Measurements from ENCODE around the gene PNMA8B. TPM values are rescaled to one million over a fixed set of nuclear protein-coding genes. Genes with fewer than 3 reads are reported as not detected.
A peak's percentile ranks its signal among the peaks of the same experiment; 100 is the strongest.

Gene PNMA8B
- polyA plus RNA-seq, 1 of the 3 experiments (the other 2 are of a cell fraction) = 0.92 TPM

DNA sequence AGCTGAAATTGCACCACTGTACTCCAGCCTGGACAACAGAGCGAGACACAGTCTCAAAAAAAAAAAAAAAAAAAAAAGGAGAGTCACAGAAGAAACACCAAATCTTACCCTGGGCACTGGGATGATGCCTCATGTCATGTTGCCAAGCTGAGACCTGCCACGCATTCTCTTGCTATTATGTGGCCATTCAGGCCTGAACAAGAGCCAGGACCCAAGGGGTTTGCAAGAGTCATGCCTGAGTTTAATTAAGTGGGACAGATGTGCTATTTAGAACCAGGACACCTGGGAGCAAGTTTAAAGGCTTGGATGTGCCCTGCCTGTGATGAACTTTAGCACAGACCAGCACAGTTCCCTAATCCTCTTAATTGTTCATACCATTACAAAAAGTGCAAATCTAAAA, 34.1 kb downstream of the PNMA8B start:
- Histone ChIP-seq H3K4me3 (ENCODE audit: low read depth in 2 of 2, low read length in 1 of 2) (no peak overlapping the region), H3F3A (replicated peaks; ENCODE audit: insufficient read depth) (peaks cover 13% of the 10 kb centered on the region), H3K4me1 (ENCODE audit: control insufficient read depth in 1 of 2, insufficient read depth in 2 of 2, low read depth in 1 of 2, low read length in 1 of 2) (peaks cover 0 to 4% of the 10 kb centered on the region in 2 experiments; a peak in 2 of 4 replicates), H3K4me2 (no peak overlapping the region), H3K36me3 (replicated peaks in 1 of 2; ENCODE audit: control insufficient read depth in 1 of 2, insufficient read depth in 2 of 2, low read length in 1 of 2) (no peaks in the 10 kb centered on the region), H3K9me2 (no peaks in the 10 kb centered on the region), H4K20me1 (ENCODE audit: insufficient read depth) (no peaks in the 10 kb centered on the region), H3K9me3 (no peaks in the 10 kb centered on the region), H3K27ac (ENCODE audit: low read depth in 2 of 2, low read length in 1 of 2) (no peak overlapping the region), H2AFZ (ENCODE audit: low read depth) (no peak overlapping the region), H3K9ac (no peak overlapping the region), H3K27me3 (ENCODE audit: insufficient read depth) (no peaks in the 10 kb centered on the region), H3K79me2 (ENCODE audit: insufficient read depth) (no peaks in the 10 kb centered on the region)
- TF ChIP-seq SMC3 (IDR thresholded peaks at IDR 0.05; ENCODE audit: low read depth, low read length) (no peak), TCF12 (IDR thresholded peaks at IDR 0.05) (peak; percentile 63; the same call in 1 of the 2 replicates), NFIC (IDR thresholded peaks at IDR 0.05; ENCODE audit: borderline replicate concordance) (peak; percentile 37; the same call in 1 of the 2 replicates), RAD21 (IDR thresholded peaks at IDR 0.05; ENCODE audit: low read length) (no peak), RXRA (IDR thresholded peaks at IDR 0.05; ENCODE audit: borderline replicate concordance, low read depth) (no peak), EZH2phosphoT487 (IDR thresholded peaks at IDR 0.05; ENCODE audit: borderline replicate concordance, low read depth) (no peak)
- TF ChIP-seq, protein P1, sequence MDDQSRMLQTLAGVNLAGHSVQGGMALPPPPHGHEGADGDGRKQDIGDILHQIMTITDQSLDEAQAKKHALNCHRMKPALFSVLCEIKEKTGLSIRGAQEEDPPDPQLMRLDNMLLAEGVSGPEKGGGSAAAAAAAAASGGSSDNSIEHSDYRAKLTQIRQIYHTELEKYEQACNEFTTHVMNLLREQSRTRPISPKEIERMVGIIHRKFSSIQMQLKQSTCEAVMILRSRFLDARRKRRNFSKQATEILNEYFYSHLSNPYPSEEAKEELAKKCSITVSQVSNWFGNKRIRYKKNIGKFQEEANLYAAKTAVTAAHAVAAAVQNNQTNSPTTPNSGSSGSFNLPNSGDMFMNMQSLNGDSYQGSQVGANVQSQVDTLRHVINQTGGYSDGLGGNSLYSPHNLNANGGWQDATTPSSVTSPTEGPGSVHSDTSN (IDR thresholded peaks at IDR 0.05) = peak; percentile 64; the same call in 1 of the 2 replicates
- 89% methylated on average over 2 of the region's 2 CpGs for WGBS (ENCODE audit: low lambda C conversion rate)
- ChIA-PET POLR2A (no interaction called here), CTCF (interaction anchor here (0.9 to 2.3 kb wide), 5 partner anchors 9 to 66 kb away, joined by 3 to 9 read pairs (median 5); no protein-coding TSS in a partner anchor)
- DNase-seq = no peak

DNA sequence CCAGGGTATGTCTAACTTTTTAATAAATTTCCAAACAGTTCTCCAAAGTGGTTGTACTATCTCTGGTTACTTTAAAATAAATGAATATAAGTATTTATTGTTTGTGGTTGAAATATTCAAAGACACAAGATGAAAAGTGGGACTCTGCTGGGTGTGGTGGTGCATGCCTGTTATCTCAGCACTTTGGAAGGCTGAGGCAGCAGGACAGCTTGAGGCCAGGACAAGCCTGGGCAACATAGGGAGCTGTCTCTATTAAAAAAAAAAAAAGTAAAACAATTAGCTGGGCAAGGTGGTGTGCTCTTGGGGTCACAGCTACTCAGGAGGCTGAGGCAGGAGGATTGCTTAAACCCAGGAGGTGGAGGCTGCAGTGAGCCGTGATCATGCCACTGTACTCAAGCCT, 34.7 kb downstream of the PNMA8B start:
- POLR2A ChIA-PET = no interaction called here
- H3K9ac ChIP-seq = no peak overlapping the region
- H3K9me3 ChIP-seq = no peaks in the 10 kb centered on the region
- DNase-seq = no peak
- H3K9me2 ChIP-seq = no peaks in the 10 kb centered on the region
- H3K36me3 ChIP-seq (replicated peaks in 1 of 2; ENCODE audit: control insufficient read depth in 1 of 2, insufficient read depth in 2 of 2, low read length in 1 of 2) = no peaks in the 10 kb centered on the region
- H4K20me1 ChIP-seq (ENCODE audit: insufficient read depth) = no peaks in the 10 kb centered on the region
- 91% methylated on average over 1 of the region's 1 CpG for WGBS (ENCODE audit: low lambda C conversion rate)
- H3K27ac ChIP-seq (ENCODE audit: low read depth in 2 of 2, low read length in 1 of 2) = no peak overlapping the region
- H3K4me2 ChIP-seq = no peak overlapping the region
- H2AFZ ChIP-seq (ENCODE audit: low read depth) = no peak overlapping the region
- H3K79me2 ChIP-seq (ENCODE audit: insufficient read depth) = no peaks in the 10 kb centered on the region
- peaks cover 7% of the 10 kb centered on the region for H3F3A ChIP-seq (replicated peaks; ENCODE audit: insufficient read depth)
- H3K4me1 ChIP-seq (ENCODE audit: control insufficient read depth in 1 of 2, insufficient read depth in 2 of 2, low read depth in 1 of 2, low read length in 1 of 2) = no peaks in the 10 kb centered on the region; a peak in 1 of 4 replicates
- TF ChIP-seq SIN3A (IDR thresholded peaks at IDR 0.05; ENCODE audit: borderline replicate concordance, low read depth, low read length) (no peak), SMC3 (IDR thresholded peaks at IDR 0.05; ENCODE audit: low read depth, low read length) (no peak), RFX5 (IDR thresholded peaks at IDR 0.05; ENCODE audit: low read length) (no peak), FOSL2 (IDR thresholded peaks at IDR 0.05; ENCODE audit: borderline replicate concordance, low read depth) (no peak), GABPA (IDR thresholded peaks at IDR 0.05; ENCODE audit: low read depth) (no peak), NFIC (IDR thresholded peaks at IDR 0.05; ENCODE audit: borderline replicate concordance) (no peak)
- TF ChIP-seq, protein P2, sequence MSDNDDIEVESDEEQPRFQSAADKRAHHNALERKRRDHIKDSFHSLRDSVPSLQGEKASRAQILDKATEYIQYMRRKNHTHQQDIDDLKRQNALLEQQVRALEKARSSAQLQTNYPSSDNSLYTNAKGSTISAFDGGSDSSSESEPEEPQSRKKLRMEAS (IDR thresholded peaks at IDR 0.05; ENCODE audit: low read depth) = no peak
- no peak overlapping the region for H3K4me3 ChIP-seq (ENCODE audit: low read depth in 2 of 2, low read length in 1 of 2)
- no peaks in the 10 kb centered on the region for H3K27me3 ChIP-seq (ENCODE audit: insufficient read depth)
- CTCF ChIA-PET = interaction anchor here (1.0 to 2.3 kb wide), 3 partner anchors 9 to 27 kb away, joined by 3 to 9 read pairs (median 5); no protein-coding TSS in a partner anchor
